NCI-H1105 treated with DMSO at 0.1 percent for 48 hours (cell line): Measurements from ENCODE around the gene DDA1.
"Not testable (repeated sequence)": the region's sequence is repeated elsewhere in the genome, so short reads cannot be mapped to it uniquely, and the experiment has no call there.

Experiments used
- DNase-seq: peaks from one replicate; lab custom pipeline; 2025; lab: John Stamatoyannopoulos, UW

DDA1 gene

GRCh38 chr19:17289489-17289888 is 19.9 kb upstream of the DDA1 start:
- DNase-seq: no peak

- DNase-seq: no peak
Observed at GRCh38 chr19:17292301-17293074, 16.9 kb upstream of the DDA1 start.

- DNase-seq: no peak
Observed at GRCh38 chr19:17293605-17294004, 15.8 kb upstream of the DDA1 start.

GRCh38 chr19:17294051-17294891 is 15.1 kb upstream of the DDA1 start:
- no peak for DNase-seq

- DNase-seq: not testable (repeated sequence)
Observed at GRCh38 chr19:17295551-17295950, 13.8 kb upstream of the DDA1 start.

GRCh38 chr19:17296273-17296672 is 13.1 kb upstream of the DDA1 start:
- no peak for DNase-seq

GRCh38 chr19:17296976-17297375 is 12.4 kb upstream of the DDA1 start:
- no peak for DNase-seq

- no peak for DNase-seq
Observed at GRCh38 chr19:17300992-17301619, 8.3 kb upstream of the DDA1 start.

GRCh38 chr19:17302391-17303166 is 6.8 kb upstream of the DDA1 start:
- DNase-seq: no peak

- DNase-seq: peak; percentile 93
Observed at GRCh38 chr19:17303167-17303939, 6.0 kb upstream of the DDA1 start, which contains the start of gene ABHD8. ABHD8 (minus strand) TSS chr19:17303425; CDS start chr19:17301616, 1,809 bp downstream.

GRCh38 chr19:17303940-17304267 is 5.5 kb upstream of the DDA1 start:
- no peak for DNase-seq

GRCh38 chr19:17304386-17305215 is 4.8 kb upstream of the DDA1 start:
- no peak for DNase-seq

- DNase-seq: no peak
Observed at GRCh38 chr19:17305216-17305516, 4.2 kb upstream of the DDA1 start.

GRCh38 chr19:17305517-17306284 is 3.7 kb upstream of the DDA1 start, which contains the start of gene MRPL34:
MRPL34 (plus strand) TSS chr19:17305872; CDS start chr19:17305893, 21 bp downstream.
- DNase-seq: peak; percentile 100

GRCh38 chr19:17306285-17306714 is 3.1 kb upstream of the DDA1 start:
- DNase-seq: no peak

GRCh38 chr19:17307876-17308377 is 1.4 kb upstream of the DDA1 start:
- no peak for DNase-seq

GRCh38 chr19:17309965-17310461 is 650 bp downstream of the DDA1 start:
- no peak for DNase-seq

GRCh38 chr19:17311455-17312188 is 2.3 kb downstream of the DDA1 start:
- no peak for DNase-seq
